Endodermal cell (in vitro differentiated cells): ENCODE measurements around the gene EML1. TPM values are rescaled to one million over a fixed set of nuclear protein-coding genes. Genes with fewer than 3 reads are reported as not detected.
A peak's percentile ranks its signal among the peaks of the same experiment; 100 is the strongest.

Source experiments
- DNase-seq: peaks from one replicate; pipeline ENCODE4 v3.0.0-alpha.2; 2017
- H3K27ac ChIP-seq: 2 replicates; pipeline ENCODE4 v1.5.1; 2013; ENCODE audit warnings: mild to moderate bottlenecking, low read depth, low read length, moderate library complexity
- H3K27me3 ChIP-seq: 2 replicates; pipeline ENCODE4 v1.6.1; 2013; ENCODE audit warnings: mild to moderate bottlenecking, low read length, moderate library complexity; ENCODE audit not compliant: insufficient read depth, control insufficient read depth, poor library complexity, severe bottlenecking
- H3K36me3 ChIP-seq: 2 replicates; pipeline ENCODE4 v1.7.0; 2013; ENCODE audit warnings: mild to moderate bottlenecking, low read length, moderate library complexity; ENCODE audit not compliant: control insufficient read depth, insufficient read depth
- H3K4me1 ChIP-seq: one replicate; pipeline ENCODE4 v1.7.0; 2013; ENCODE audit warnings: low read length; ENCODE audit not compliant: control insufficient read depth, insufficient read depth
- H3K4me3 ChIP-seq: 2 replicates; pipeline ENCODE4 v1.5.1; 2013; ENCODE audit warnings: mild to moderate bottlenecking, low read length, moderate library complexity
- H3K9ac ChIP-seq: 2 replicates; pipeline ENCODE4 v1.6.1; 2013; ENCODE audit warnings: mild to moderate bottlenecking, low read length, moderate library complexity; ENCODE audit not compliant: poor library complexity, severe bottlenecking; ENCODE audit errors: extremely low read depth
- H3K9me3 ChIP-seq: 2 replicates; pipeline ENCODE4 v1.6.1; 2013; ENCODE audit warnings: mild to moderate bottlenecking, low read length, moderate library complexity; ENCODE audit not compliant: control insufficient read depth
- H3K27ac Mint-ChIP-seq: 2 replicates; pipeline ENCODE4 v1.8.0; 2020; ENCODE audit warnings: mixed read lengths
- H3K27me3 Mint-ChIP-seq: 2 replicates; pipeline ENCODE4 v1.8.0; 2021; ENCODE audit warnings: mild to moderate bottlenecking, mixed read lengths; ENCODE audit not compliant: insufficient read depth
- H3K36me3 Mint-ChIP-seq: 2 replicates; pipeline ENCODE4 v1.8.0; 2020; ENCODE audit warnings: low read depth, mixed read lengths
- H3K4me1 Mint-ChIP-seq: 2 replicates; pipeline ENCODE4 v1.8.0; 2020; ENCODE audit warnings: mixed read lengths
- H3K4me3 Mint-ChIP-seq: 2 replicates; pipeline ENCODE4 v1.8.0; 2020; ENCODE audit warnings: mild to moderate bottlenecking, moderate library complexity, mixed read lengths
- H3K9me3 Mint-ChIP-seq: 2 replicates; pipeline ENCODE4 v1.8.0; 2020; ENCODE audit warnings: mild to moderate bottlenecking, mixed read lengths
- CTCF ChIP-seq: fragments of 200-600 bp; sonication (generic); conservative IDR thresholded peaks from 2 replicates; pipeline ENCODE4 v1.5.0; 2021; ENCODE audit warnings: antibody characterized with exemption, mild to moderate bottlenecking
- WGBS, 2 experiments: methylation state at CpG; one replicate each; pipeline versions ENCODE4 v1.1.5 to v1.1.7; 2013; ENCODE audit warnings: missing lambda C conversion rate in 2 of 2, mixed read lengths in 1 of 2; ENCODE audit not compliant: insufficient coverage in 1 of 2, insufficient read length in 1 of 2; 5-methylcytosine and 5-hydroxymethylcytosine counted together
- total RNA-seq, 2 donors: library from RNA; stranded (reverse); fragmentation: NEBNext Ultra II Directional in 1 of 2; extraction: Animal tissue kit (Norgen Biotek cat#: 25700) in 1 of 2; gene quantifications; 2 replicates in 1 of 2; 3 replicates in 1 of 2; pipeline ENCODE4 v1.2.1, GENCODE V29; 2021

The EML1 gene
- total RNA-seq, 2 donors from 2014 or later: 25.0 to 31.4 TPM

DNA sequence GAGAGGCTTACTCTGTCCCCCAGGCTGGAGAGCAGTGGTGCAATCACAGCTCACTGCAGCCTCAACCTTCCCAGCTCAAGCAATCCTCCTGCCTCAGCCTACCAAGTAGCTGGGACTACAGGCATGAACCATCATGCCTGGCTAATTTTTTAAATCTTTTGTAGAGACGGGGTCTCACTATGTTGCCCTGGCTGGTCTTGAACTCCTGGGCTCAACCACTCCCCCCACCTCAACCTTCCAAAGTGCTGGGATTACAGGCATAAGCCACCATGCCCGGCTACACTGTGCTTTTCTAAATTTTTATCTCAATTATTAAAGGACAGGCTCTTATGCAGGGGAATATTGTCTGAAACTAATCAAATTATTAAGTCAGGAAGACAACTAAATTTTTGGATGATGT is 44.6 kb downstream of the EML1 start:
- H3K27ac ChIP-seq: no peak overlapping the region
- H3K36me3 Mint-ChIP-seq: no peaks in the 10 kb centered on the region
- no peaks in the 10 kb centered on the region for H3K36me3 ChIP-seq
- H3K4me1 ChIP-seq: peaks cover 24% of the 10 kb centered on the region
- 90 to 95% methylated on average over 2 of the region's 2 CpGs for WGBS, 2 experiments
- H3K4me3 Mint-ChIP-seq: no peak overlapping the region
- H3K9me3 Mint-ChIP-seq: no peaks in the 10 kb centered on the region
- no peak overlapping the region for H3K4me3 ChIP-seq
- H3K9ac ChIP-seq: no peak overlapping the region
- H3K27me3 ChIP-seq: no peaks in the 10 kb centered on the region
- no peaks in the 10 kb centered on the region for H3K9me3 ChIP-seq
- no peak for DNase-seq
- no peak for TF ChIP-seq CTCF
- peaks cover 59% of the 10 kb centered on the region for H3K4me1 Mint-ChIP-seq
- no peak overlapping the region for H3K27ac Mint-ChIP-seq
- no peaks in the 10 kb centered on the region for H3K27me3 Mint-ChIP-seq

DNA sequence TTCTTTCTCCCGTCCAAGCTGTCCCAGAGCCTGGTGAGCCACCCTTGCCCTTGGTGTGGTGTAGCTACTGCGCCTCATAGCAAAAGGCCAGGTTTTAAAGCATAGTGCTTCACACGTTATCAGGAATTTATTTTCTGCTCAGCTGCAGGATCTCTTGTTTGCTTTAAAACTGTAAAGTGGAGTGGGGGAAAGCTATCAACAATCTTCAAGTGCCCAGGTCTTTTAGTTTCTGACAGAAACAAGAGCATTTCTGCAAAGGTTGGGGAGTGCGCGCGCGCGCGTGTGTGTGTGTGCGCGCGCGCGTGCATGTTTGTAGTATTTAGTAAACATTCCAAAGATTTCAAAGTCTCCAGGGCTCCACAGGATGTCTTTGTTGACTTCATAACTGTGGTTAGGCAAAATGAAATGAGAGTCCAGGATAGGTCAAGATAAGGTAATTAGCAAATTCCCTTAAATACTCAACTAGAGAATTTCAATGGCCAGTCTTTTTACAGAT is 45.5 kb downstream of the EML1 start:
- no peaks in the 10 kb centered on the region for H3K9me3 Mint-ChIP-seq
- H3K4me1 Mint-ChIP-seq: peaks cover 54% of the 10 kb centered on the region
- H3K9me3 ChIP-seq: no peaks in the 10 kb centered on the region
- no peaks in the 10 kb centered on the region for H3K36me3 Mint-ChIP-seq
- peak overlapping the region; percentile 32 for H3K4me3 Mint-ChIP-seq
- H3K4me1 ChIP-seq: peaks cover 20% of the 10 kb centered on the region
- no peaks in the 10 kb centered on the region for H3K27me3 Mint-ChIP-seq
- peak overlapping the region; percentile 36 for H3K27ac Mint-ChIP-seq
- 35 to 47% methylated on average over 14 of the region's 14 CpGs for WGBS, 2 experiments
- peak overlapping the region; percentile 78 for H3K27ac ChIP-seq
- peak overlapping the region; percentile 13 for H3K9ac ChIP-seq
- peak overlapping the region; percentile 43 for H3K4me3 ChIP-seq
- DNase-seq: peak; percentile 89
- TF ChIP-seq CTCF: no peak
- no peaks in the 10 kb centered on the region for H3K36me3 ChIP-seq
- H3K27me3 ChIP-seq: no peaks in the 10 kb centered on the region

GRCh38 chr14:99839696-99840095 is 46.5 kb downstream of the EML1 start:
- Histone ChIP-seq H3K27ac (no peak overlapping the region), H3K4me3 (no peak overlapping the region), H3K36me3 (no peaks in the 10 kb centered on the region), H3K9ac (no peak overlapping the region), H3K9me3 (no peaks in the 10 kb centered on the region), H3K4me1 (peaks cover 20% of the 10 kb centered on the region), H3K27me3 (no peaks in the 10 kb centered on the region)
- H3K9me3 Mint-ChIP-seq: no peaks in the 10 kb centered on the region
- H3K36me3 Mint-ChIP-seq: no peaks in the 10 kb centered on the region
- no peak overlapping the region for H3K27ac Mint-ChIP-seq
- no peak overlapping the region for H3K4me3 Mint-ChIP-seq
- 87 to 92% methylated on average over 8 of the region's 8 CpGs for WGBS, 2 experiments
- DNase-seq: no peak
- peaks cover 55% of the 10 kb centered on the region for H3K4me1 Mint-ChIP-seq
- no peak for TF ChIP-seq CTCF
- no peaks in the 10 kb centered on the region for H3K27me3 Mint-ChIP-seq
